ENCODE results near the gene INTS2.

DNA sequence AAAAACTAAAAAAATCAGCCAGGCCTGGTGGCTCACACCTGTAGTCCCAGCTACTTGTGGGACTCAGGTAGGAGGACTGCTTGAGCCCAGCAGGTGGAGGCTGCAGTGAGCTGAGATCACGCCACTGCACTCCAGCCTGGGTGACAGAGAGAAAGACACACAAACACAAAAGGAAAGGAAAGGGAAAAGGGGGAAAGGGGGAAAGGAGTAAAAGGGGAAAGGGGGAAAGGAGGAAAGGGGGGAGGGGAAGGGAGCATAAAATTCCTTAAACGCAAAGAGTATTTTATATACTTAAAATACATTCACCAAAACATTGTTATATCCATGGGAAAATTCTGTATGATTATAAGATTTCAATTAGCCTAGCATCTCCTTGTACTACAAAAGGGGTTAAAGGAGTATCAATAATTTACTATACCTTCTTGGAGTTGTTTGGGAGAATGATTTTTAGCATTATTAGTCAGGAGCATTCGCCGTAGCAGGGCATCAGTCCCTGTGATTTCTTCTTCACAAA is 47.1 kb downstream of the INTS2 start:
- no peak for TF ChIP-seq TSHZ2 (CRISPR knock-in tag; IDR thresholded peaks at IDR 0.05)
- no peak for TF ChIP-seq CSRNP3 (CRISPR knock-in tag; IDR thresholded peaks at IDR 0.05)
- no peak for TF ChIP-seq ISL1 (CRISPR knock-in tag; IDR thresholded peaks at IDR 0.05)
- no peak for TF ChIP-seq OSR1 (CRISPR knock-in tag; IDR thresholded peaks at IDR 0.05)
- no peak for TF ChIP-seq ZNF8 (CRISPR knock-in tag; IDR thresholded peaks at IDR 0.05)
- no peak for TF ChIP-seq PPARA (CRISPR knock-in tag; IDR thresholded peaks at IDR 0.05; ENCODE audit: borderline replicate concordance)
